HepG2 (cell line): ENCODE results near the gene TNFSF13. TPM values are rescaled to one million over a fixed set of nuclear protein-coding genes. Genes with fewer than 3 reads are reported as not detected.

Source experiments
- ASH2L ChIP-seq: fragments of 300-600, 200-600 bp; sonication (generic); IDR thresholded peaks from 2 replicates; pipeline ENCODE4 v1.7.0; 2017; ENCODE audit warnings: low read depth, mild to moderate bottlenecking, moderate library complexity, mixed read lengths, low read length; ENCODE audit not compliant: insufficient read length
- CBX1 ChIP-seq: IDR thresholded peaks from one replicate; pipeline ENCODE4 v1.6.1; 2016; ENCODE audit warnings: antibody characterized with exemption, low read depth
- ERF ChIP-seq: IDR thresholded peaks from 2 replicates; pipeline ENCODE4 v1.6.1; 2018; ENCODE audit warnings: missing biosample characterization, missing genetic modification reagents
- FOXP1 ChIP-seq, 2 experiments: fragments of 450-650 bp in 1 of 2; IDR thresholded peaks; 2 replicates each; pipeline ENCODE4 v1.6.1; 2017 to 2018; ENCODE audit warnings: antibody characterized with exemption in 1 of 2
- HMG20A ChIP-seq: IDR thresholded peaks from 2 replicates; pipeline ENCODE4 v1.6.1; 2016; ENCODE audit warnings: borderline replicate concordance
- HMGXB3 ChIP-seq: sonication (generic); formaldehyde crosslinking; IDR thresholded peaks from 2 replicates; pipeline ENCODE4 v1.4.0; 2020; ENCODE audit warnings: missing genetic modification reagents, borderline replicate concordance
- ISL2 ChIP-seq: sonication (generic); formaldehyde crosslinking; IDR thresholded peaks from 2 replicates; pipeline ENCODE4 v1.5.0; 2020; ENCODE audit warnings: missing genetic modification reagents
- KAT2B ChIP-seq: fragments of 150-350 bp; IDR thresholded peaks from 2 replicates; pipeline ENCODE4 v1.6.1; 2014; ENCODE audit warnings: low read depth, low read length, borderline replicate concordance
- MIXL1 ChIP-seq: IDR thresholded peaks from 2 replicates; pipeline ENCODE4 v1.6.1; 2016
- NCOA2 ChIP-seq: sonication (generic); formaldehyde crosslinking; IDR thresholded peaks from 2 replicates; pipeline ENCODE4 v1.8.0; 2022; ENCODE audit warnings: inconsistent platforms
- PATZ1 ChIP-seq: sonication (generic); formaldehyde crosslinking; IDR thresholded peaks from 2 replicates; pipeline ENCODE4 v1.4.0; 2020; ENCODE audit warnings: missing genetic modification reagents
- PHB2 ChIP-seq: fragments of 450-650 bp; IDR thresholded peaks from 2 replicates; pipeline ENCODE4 v1.6.1; 2018; ENCODE audit not compliant: partially characterized antibody
- PHF21A ChIP-seq: sonication (generic); formaldehyde crosslinking; IDR thresholded peaks from 2 replicates; pipeline ENCODE4 v1.5.0; 2020; ENCODE audit warnings: mild to moderate bottlenecking, missing genetic modification reagents
- ZC3H4 ChIP-seq: sonication (generic); formaldehyde crosslinking; IDR thresholded peaks from 2 replicates; pipeline ENCODE4 v1.4.0; 2020; ENCODE audit warnings: missing genetic modification reagents, borderline replicate concordance
- ZKSCAN8 ChIP-seq: IDR thresholded peaks from 2 replicates; pipeline ENCODE4 v1.6.1; 2016; ENCODE audit warnings: borderline replicate concordance, missing genetic modification reagents, missing compliant biosample characterization
- ZMYM3 ChIP-seq: sonication (generic); formaldehyde crosslinking; IDR thresholded peaks from 2 replicates; pipeline ENCODE4 v1.5.1; 2020; ENCODE audit warnings: mild to moderate bottlenecking, missing genetic modification reagents
- ZNF616 ChIP-seq: sonication (generic); formaldehyde crosslinking; IDR thresholded peaks from 2 replicates; pipeline ENCODE4 v1.5.0; 2020; ENCODE audit warnings: low read depth, mild to moderate bottlenecking, missing genetic modification reagents
- ZNF792 ChIP-seq: IDR thresholded peaks from 2 replicates; pipeline ENCODE4 v1.6.1; 2016
- ZSCAN30 ChIP-seq: sonication (generic); formaldehyde crosslinking; IDR thresholded peaks from 2 replicates; pipeline ENCODE4 v1.5.0; 2020; ENCODE audit warnings: mild to moderate bottlenecking, missing genetic modification reagents
- polyA plus RNA-seq, 8 experiments: library from polyadenylated mRNA; depleted of rRNA in 3 of 8; stranded (reverse) in 7 of 8; unstranded in 1 of 8; fragments of >200 nt; fragmentation: Illumina TruSeq in 4 of 8; extraction: Trizol in 4 of 8; gene quantifications; 2 replicates each; pipeline versions ENCODE4 v1.2.1 to v1.2.3, GENCODE V29; 2011 to 2016; ENCODE audit warnings: low read depth in 4 of 8, missing spikeins in 1 of 8, mixed read lengths in 1 of 8; ENCODE audit not compliant: insufficient read depth in 1 of 8
- total RNA-seq, 5 experiments: library from RNA; depleted of rRNA; stranded (reverse); fragments of >200 nt; fragmentation: Illumina TruSeq; extraction: Trizol; gene quantifications; 2 replicates each; pipeline ENCODE4 v1.2.3, GENCODE V29; 2016; ENCODE audit warnings: low read depth in 1 of 5
- TF ChIP-seq, protein P1 (sequence below): sonication (generic); formaldehyde crosslinking; conservative IDR thresholded peaks from 2 replicates; pipeline ENCODE4 v1.4.0; 2020; ENCODE audit warnings: missing genetic modification reagents
- TF ChIP-seq, protein P2 (sequence below): IDR thresholded peaks from 2 replicates; pipeline ENCODE4 v1.6.1; 2012; ENCODE audit warnings: inconsistent platforms
- TF ChIP-seq, protein P3 (sequence below): IDR thresholded peaks from 2 replicates; pipeline ENCODE4 v1.6.1; 2016; ENCODE audit warnings: mild to moderate bottlenecking, missing biosample characterization, missing genetic modification reagents

TNFSF13 gene
- total and polyA plus RNA-seq, 2 of the 13 experiments (the other 11 are each of a cell fraction or from before 2014, with no cell fraction given), result 2.5 to 3.3 TPM

DNA sequence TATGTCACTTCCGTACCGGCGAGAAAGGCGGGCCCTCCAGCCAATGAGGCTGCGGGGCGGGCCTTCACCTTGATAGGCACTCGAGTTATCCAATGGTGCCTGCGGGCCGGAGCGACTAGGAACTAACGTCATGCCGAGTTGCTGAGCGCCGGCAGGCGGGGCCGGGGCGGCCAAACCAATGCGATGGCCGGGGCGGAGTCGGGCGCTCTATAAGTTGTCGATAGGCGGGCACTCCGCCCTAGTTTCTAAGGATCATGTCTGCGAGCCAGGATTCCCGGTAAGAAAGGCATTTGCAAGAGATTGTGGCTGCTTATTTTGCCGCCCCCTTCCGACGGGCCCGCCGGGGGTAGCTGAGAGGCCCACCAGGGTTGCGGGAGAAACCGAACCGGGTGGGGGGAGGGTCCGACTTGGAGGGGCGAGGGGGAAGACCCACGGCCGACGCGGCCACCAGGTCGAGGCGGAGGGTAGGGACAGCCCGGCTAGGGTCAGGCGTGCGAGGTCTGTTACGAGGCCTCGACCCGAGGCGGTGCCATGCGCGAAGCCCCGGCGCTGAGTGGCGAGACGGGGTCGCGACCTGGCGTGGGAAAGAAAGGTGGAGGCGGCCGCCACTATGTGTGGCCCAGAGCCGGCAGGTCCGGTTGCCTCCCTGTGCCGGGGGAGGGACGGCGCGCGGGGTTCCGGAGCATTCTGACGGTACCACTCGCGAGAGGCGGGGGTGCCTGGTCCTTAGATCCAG is 14.2 kb downstream of the TNFSF13 start (continued):
- TF ChIP-seq, protein P1, sequence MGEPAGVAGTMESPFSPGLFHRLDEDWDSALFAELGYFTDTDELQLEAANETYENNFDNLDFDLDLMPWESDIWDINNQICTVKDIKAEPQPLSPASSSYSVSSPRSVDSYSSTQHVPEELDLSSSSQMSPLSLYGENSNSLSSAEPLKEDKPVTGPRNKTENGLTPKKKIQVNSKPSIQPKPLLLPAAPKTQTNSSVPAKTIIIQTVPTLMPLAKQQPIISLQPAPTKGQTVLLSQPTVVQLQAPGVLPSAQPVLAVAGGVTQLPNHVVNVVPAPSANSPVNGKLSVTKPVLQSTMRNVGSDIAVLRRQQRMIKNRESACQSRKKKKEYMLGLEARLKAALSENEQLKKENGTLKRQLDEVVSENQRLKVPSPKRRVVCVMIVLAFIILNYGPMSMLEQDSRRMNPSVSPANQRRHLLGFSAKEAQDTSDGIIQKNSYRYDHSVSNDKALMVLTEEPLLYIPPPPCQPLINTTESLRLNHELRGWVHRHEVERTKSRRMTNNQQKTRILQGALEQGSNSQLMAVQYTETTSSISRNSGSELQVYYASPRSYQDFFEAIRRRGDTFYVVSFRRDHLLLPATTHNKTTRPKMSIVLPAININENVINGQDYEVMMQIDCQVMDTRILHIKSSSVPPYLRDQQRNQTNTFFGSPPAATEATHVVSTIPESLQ, result 0 out of 2 replicates have a peak, but pooled peaks have one; percentile 71
- TF ChIP-seq, protein P2, sequence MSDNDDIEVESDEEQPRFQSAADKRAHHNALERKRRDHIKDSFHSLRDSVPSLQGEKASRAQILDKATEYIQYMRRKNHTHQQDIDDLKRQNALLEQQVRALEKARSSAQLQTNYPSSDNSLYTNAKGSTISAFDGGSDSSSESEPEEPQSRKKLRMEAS, result no peak; the same call in 1 of the 2 replicates
- no peak for TF ChIP-seq ZC3H4 (CRISPR knock-in tag)
- no peak for TF ChIP-seq ZNF792 (CRISPR knock-in tag)
- no peak for TF ChIP-seq HMG20A
- TF ChIP-seq ERF (CRISPR knock-in tag), result no peak; the same call in 1 of the 2 replicates
- TF ChIP-seq FOXP1 (IDR thresholded peaks at IDR 0.05), result no peak
- no peak for TF ChIP-seq FOXP1 (CRISPR knock-in tag; IDR thresholded peaks at IDR 0.05)
- no peak for TF ChIP-seq KAT2B
- TF ChIP-seq CBX1, result no peak
- TF ChIP-seq MIXL1, result no peak
- TF ChIP-seq ZKSCAN8, result no peak
- no peak for TF ChIP-seq ISL2 (CRISPR knock-in tag)
- TF ChIP-seq NCOA2, result no peak
- TF ChIP-seq HMGXB3 (CRISPR knock-in tag), result no peak
- no peak for TF ChIP-seq PATZ1 (CRISPR knock-in tag)
- TF ChIP-seq, protein P3, sequence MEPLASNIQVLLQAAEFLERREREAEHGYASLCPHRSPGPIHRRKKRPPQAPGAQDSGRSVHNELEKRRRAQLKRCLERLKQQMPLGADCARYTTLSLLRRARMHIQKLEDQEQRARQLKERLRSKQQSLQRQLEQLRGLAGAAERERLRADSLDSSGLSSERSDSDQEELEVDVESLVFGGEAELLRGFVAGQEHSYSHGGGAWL, result peak; percentile 12; the same call in 1 of the 2 replicates
- no peak for TF ChIP-seq ZMYM3
- TF ChIP-seq ZSCAN30 (CRISPR knock-in tag), result peak; percentile 71; the same call in 1 of the 2 replicates
- TF ChIP-seq PHB2, result no peak
- 0 out of 2 replicates have a peak, but pooled peaks have one; percentile 8 for TF ChIP-seq PHF21A (CRISPR knock-in tag)
- 0 out of 2 replicates have a peak, but pooled peaks have one; percentile 18 for TF ChIP-seq ZNF616 (CRISPR knock-in tag)
- TF ChIP-seq ASH2L, result peak; percentile 83
